ENCODE measurements around the gene CXorf66.
"Not testable (repeated sequence)": the region's sequence is repeated elsewhere in the genome, so short reads cannot be mapped to it uniquely, and the experiment has no call there.

DNA sequence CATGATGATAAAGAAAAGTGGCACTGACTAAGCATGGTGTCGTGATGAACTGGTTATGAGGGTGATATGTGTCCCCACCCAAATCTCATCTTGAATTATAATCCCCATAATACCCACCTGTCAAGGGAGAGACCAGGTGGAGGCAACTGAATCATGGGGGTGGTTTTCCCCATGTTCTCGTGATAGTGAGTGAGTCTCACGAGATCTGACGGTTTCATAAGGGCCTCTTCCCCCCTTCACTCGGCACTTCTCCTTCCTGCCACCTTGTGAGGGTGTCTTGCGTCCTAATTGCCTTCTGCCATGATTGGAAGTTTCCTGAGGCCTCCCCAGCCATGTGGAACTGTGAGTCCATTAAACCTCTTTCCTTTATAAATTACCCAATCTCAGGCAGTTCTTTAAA, 44.2 kb downstream of the CXorf66 start:
- TF ChIP-seq, protein P1, sequence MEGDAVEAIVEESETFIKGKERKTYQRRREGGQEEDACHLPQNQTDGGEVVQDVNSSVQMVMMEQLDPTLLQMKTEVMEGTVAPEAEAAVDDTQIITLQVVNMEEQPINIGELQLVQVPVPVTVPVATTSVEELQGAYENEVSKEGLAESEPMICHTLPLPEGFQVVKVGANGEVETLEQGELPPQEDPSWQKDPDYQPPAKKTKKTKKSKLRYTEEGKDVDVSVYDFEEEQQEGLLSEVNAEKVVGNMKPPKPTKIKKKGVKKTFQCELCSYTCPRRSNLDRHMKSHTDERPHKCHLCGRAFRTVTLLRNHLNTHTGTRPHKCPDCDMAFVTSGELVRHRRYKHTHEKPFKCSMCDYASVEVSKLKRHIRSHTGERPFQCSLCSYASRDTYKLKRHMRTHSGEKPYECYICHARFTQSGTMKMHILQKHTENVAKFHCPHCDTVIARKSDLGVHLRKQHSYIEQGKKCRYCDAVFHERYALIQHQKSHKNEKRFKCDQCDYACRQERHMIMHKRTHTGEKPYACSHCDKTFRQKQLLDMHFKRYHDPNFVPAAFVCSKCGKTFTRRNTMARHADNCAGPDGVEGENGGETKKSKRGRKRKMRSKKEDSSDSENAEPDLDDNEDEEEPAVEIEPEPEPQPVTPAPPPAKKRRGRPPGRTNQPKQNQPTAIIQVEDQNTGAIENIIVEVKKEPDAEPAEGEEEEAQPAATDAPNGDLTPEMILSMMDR (IDR thresholded peaks at IDR 0.05) = not testable (repeated sequence)
- TF ChIP-seq POLR2A, EP300 (IDR thresholded peaks at IDR 0.05): not testable (repeated sequence)

All from ovary (tissue), 3 donors.